ENCODE measurements around the gene IDS.

The IDS gene

DNA sequence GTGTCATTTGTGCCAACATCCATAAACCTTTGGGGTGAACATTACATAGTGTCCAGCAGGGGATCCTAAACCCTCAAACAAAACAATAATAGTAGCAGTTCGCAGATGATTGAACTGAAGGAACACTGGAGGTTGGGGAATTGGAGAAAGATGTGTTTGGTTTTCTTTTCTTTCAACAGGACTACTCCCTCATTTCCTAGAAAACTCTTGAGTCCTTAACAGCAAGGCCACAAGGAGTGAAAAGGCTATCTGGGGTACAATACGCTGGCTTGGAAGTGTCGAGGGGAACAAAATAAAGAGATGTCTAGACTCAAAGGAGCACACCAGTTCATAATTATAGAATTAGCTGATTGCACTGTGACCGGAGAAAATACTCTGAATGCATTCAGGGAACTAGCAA is 72.1 kb downstream of the IDS start:
- FAIRE-seq (no peak), DNase-seq (ENCODE audit: insufficient read length, low spot score) (no peak)
- TF ChIP-seq POLR2A (IDR thresholded peaks at IDR 0.05; ENCODE audit: low read depth, low read length): no peak
